NT2/D1 (cell line): ENCODE measurements around the gene SRGAP1.
"Not testable (repeated sequence)": the region's sequence is repeated elsewhere in the genome, so short reads cannot be mapped to it uniquely, and the experiment has no call there.

ENCODE experiments used
- DNase-seq: peaks from one replicate; pipeline ENCODE4 v3.0.0-alpha.2; 2011; ENCODE audit warnings: low read depth, low spot score
- H3K27me3 ChIP-seq: 2 replicates; pipeline ENCODE4 v1.6.0; 2011; ENCODE audit warnings: mild to moderate bottlenecking; ENCODE audit not compliant: insufficient read length, insufficient read depth
- H3K36me3 ChIP-seq: 2 replicates; pipeline ENCODE4 v1.6.1; 2011; ENCODE audit warnings: mild to moderate bottlenecking, low read length, mixed read lengths; ENCODE audit not compliant: insufficient read depth, insufficient read length
- H3K4me1 ChIP-seq: 2 replicates; pipeline ENCODE4 v1.5.1; 2011; ENCODE audit not compliant: insufficient read depth, insufficient read length
- H3K4me3 ChIP-seq: 2 replicates; pipeline ENCODE4 v1.5.1; 2011; ENCODE audit warnings: low read depth; ENCODE audit not compliant: insufficient read length
- H3K9ac ChIP-seq: 2 replicates; pipeline ENCODE4 v1.6.0; 2011; ENCODE audit warnings: low read depth; ENCODE audit not compliant: insufficient read length
- H3K9me3 ChIP-seq: 2 replicates; pipeline ENCODE4 v1.5.1; 2011; ENCODE audit warnings: mild to moderate bottlenecking, low read length; ENCODE audit not compliant: insufficient read depth
- SUZ12 ChIP-seq: IDR thresholded peaks from 2 replicates; pipeline ENCODE4 v1.6.1; 2011; ENCODE audit not compliant: insufficient read length, insufficient read depth; ENCODE audit errors: extremely low read depth
- YY1 ChIP-seq: IDR thresholded peaks from 2 replicates; pipeline ENCODE4 v1.6.1; 2011; ENCODE audit not compliant: insufficient read length, insufficient read depth
- ZNF274 ChIP-seq: IDR thresholded peaks from 2 replicates; pipeline ENCODE4 v1.6.1; 2011; ENCODE audit warnings: mild to moderate bottlenecking, low read depth, low read length

Gene SRGAP1

GRCh38 chr12:63870838-63871237, 26.3 kb downstream of the SRGAP1 start:
- Histone ChIP-seq H3K4me3 (no peak overlapping the region), H3K9me3 (no peaks in the 10 kb centered on the region), H3K36me3 (no peaks in the 10 kb centered on the region), H3K27me3 (no peaks in the 10 kb centered on the region), H3K4me1 (no peaks in the 10 kb centered on the region), H3K9ac (no peak overlapping the region)
- DNase-seq: no peak
- TF ChIP-seq ZNF274 (no peak), SUZ12 (no peak), YY1 (no peak)

GRCh38 chr12:63874897-63875480, 30.5 kb downstream of the SRGAP1 start:
- no peak overlapping the region for H3K4me3 ChIP-seq
- H3K9me3 ChIP-seq: no peaks in the 10 kb centered on the region
- H3K9ac ChIP-seq: no peak overlapping the region
- H3K27me3 ChIP-seq: no peaks in the 10 kb centered on the region
- H3K36me3 ChIP-seq: no peaks in the 10 kb centered on the region
- TF ChIP-seq SUZ12 (no peak), ZNF274 (no peak), YY1 (no peak)
- DNase-seq: no peak
- H3K4me1 ChIP-seq: no peaks in the 10 kb centered on the region

- DNase-seq: no peak
- H3K36me3 ChIP-seq: no peaks in the 10 kb centered on the region
- H3K27me3 ChIP-seq: no peaks in the 10 kb centered on the region
- no peaks in the 10 kb centered on the region for H3K4me1 ChIP-seq
- H3K9ac ChIP-seq: no peak overlapping the region
- TF ChIP-seq YY1 (no peak), SUZ12 (no peak), ZNF274 (no peak)
- H3K9me3 ChIP-seq: no peaks in the 10 kb centered on the region
- no peak overlapping the region for H3K4me3 ChIP-seq
These were observed 31.2 kb downstream of the SRGAP1 start for GRCh38 chr12:63875703-63876102.

- TF ChIP-seq ZNF274 (no peak), SUZ12 (no peak), YY1 (no peak)
- H3K4me3 ChIP-seq: no peak overlapping the region
- no peaks in the 10 kb centered on the region for H3K36me3 ChIP-seq
- H3K9ac ChIP-seq: no peak overlapping the region
- no peak for DNase-seq
- no peaks in the 10 kb centered on the region for H3K4me1 ChIP-seq
- H3K27me3 ChIP-seq: no peaks in the 10 kb centered on the region
- no peaks in the 10 kb centered on the region for H3K9me3 ChIP-seq
These were observed 32.5 kb downstream of the SRGAP1 start for GRCh38 chr12:63876980-63877379.

GRCh38 chr12:63877693-63878092, 33.2 kb downstream of the SRGAP1 start:
- Histone ChIP-seq H3K9me3 (no peaks in the 10 kb centered on the region), H3K36me3 (no peaks in the 10 kb centered on the region), H3K4me3 (no peak overlapping the region), H3K9ac (no peak overlapping the region), H3K4me1 (no peaks in the 10 kb centered on the region), H3K27me3 (no peaks in the 10 kb centered on the region)
- no peak for TF ChIP-seq SUZ12
- TF ChIP-seq YY1: no peak
- TF ChIP-seq ZNF274: no peak
- no peak for DNase-seq

- H3K9ac ChIP-seq, H3K9me3 ChIP-seq, H3K27me3 ChIP-seq, DNase-seq, H3K4me1 ChIP-seq, H3K36me3 ChIP-seq, H3K4me3 ChIP-seq: not testable (repeated sequence)
These were observed 35.7 kb downstream of the SRGAP1 start for GRCh38 chr12:63880235-63880634.

GRCh38 chr12:63880742-63881263, 36.3 kb downstream of the SRGAP1 start:
- Histone ChIP-seq H3K27me3 (no peaks in the 10 kb centered on the region), H3K9ac (no peak overlapping the region), H3K4me1 (no peaks in the 10 kb centered on the region), H3K9me3 (no peaks in the 10 kb centered on the region), H3K4me3 (no peak overlapping the region), H3K36me3 (no peaks in the 10 kb centered on the region)
- no peak for DNase-seq
- TF ChIP-seq ZNF274 (no peak), YY1 (no peak), SUZ12 (no peak)
